ENCODE measurements around the gene BRICD5.
A peak's percentile ranks its signal among the peaks of the same experiment; 100 is the strongest.

BRICD5 gene

DNA sequence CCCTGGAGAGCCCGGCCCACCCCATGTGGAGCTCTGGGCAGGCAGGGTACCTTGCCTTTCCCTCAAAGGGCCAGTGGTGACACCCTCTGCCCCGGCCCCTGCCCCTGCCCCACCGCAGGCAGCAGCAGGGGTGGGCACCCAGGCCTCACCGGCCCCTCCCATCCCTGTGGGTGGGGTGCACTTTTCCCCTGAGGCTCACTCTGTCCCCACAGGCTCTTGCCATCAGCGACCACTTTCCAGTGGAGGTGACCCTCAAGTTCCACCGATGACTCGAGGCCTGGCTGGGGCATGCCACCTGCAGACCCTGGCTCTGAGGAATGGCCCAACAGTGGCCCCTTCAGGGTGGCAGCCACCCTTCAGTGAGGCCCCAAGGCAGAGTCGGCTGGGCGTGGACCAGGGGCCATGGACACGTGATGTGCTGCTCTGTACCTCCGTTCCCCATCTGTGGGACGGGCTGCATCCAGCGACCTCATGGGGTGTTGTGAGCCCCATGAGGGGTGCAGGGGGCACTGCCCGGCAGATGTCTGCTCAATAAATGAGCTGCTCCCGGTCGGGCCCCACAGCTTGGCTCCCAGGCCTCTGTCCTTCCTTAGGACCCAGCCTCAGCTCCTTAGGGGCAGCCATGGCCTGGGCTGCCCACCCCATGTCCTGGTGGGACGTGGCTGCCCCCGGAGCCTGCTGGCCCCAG is 27.6 kb upstream of the BRICD5 start:
- TF ChIP-seq, protein P1, sequence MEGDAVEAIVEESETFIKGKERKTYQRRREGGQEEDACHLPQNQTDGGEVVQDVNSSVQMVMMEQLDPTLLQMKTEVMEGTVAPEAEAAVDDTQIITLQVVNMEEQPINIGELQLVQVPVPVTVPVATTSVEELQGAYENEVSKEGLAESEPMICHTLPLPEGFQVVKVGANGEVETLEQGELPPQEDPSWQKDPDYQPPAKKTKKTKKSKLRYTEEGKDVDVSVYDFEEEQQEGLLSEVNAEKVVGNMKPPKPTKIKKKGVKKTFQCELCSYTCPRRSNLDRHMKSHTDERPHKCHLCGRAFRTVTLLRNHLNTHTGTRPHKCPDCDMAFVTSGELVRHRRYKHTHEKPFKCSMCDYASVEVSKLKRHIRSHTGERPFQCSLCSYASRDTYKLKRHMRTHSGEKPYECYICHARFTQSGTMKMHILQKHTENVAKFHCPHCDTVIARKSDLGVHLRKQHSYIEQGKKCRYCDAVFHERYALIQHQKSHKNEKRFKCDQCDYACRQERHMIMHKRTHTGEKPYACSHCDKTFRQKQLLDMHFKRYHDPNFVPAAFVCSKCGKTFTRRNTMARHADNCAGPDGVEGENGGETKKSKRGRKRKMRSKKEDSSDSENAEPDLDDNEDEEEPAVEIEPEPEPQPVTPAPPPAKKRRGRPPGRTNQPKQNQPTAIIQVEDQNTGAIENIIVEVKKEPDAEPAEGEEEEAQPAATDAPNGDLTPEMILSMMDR (IDR thresholded peaks at IDR 0.05; ENCODE audit: insufficient read depth, low read length, missing control alignments) = no peak
- no peak overlapping the region for H3K4me3 ChIP-seq (ENCODE audit: low read depth, low read length)
- CTCF ChIA-PET = interaction anchor here (1.2 kb wide), 1 partner anchor 12 kb away, joined by 6 read pairs; the partner anchor contains the start of gene ECI1
- no peak for DNase-seq (ENCODE audit: low read depth, low spot score)
- POLR2A ChIA-PET = interaction anchor here (0.7 to 1.1 kb wide), 3 partner anchors 12 to 20 kb away, joined by 3 to 5 read pairs (median 4); partner anchors contain the start of gene ECI1

DNA sequence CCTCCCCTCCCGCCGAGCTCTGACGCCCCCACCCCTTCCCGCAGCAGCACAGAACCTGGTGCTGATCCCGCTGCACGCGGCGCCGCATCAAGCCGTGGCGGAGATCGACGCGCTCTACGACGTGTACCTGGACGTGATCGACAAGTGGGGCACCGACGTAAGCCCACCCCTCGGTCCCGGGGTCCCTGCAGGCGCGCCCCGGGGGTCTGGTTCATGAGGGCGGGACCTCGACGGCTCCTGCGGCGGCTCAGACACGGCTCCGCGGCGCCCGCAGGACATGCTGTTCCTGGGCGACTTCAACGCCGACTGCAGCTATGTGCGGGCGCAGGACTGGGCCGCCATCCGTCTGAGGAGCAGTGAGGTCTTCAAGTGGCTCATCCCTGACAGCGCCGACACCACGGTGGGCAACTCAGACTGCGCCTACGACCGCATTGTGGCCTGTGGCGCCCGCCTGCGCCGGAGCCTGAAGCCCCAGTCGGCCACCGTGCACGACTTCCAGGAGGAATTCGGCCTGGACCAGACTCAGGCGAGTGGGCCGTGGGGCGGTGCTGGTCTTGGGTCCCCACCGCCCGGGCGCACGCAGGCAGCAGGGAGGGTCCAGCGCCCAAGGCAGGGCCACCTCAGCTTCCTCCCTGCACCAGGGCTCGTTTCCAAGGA is 27.0 kb upstream of the BRICD5 start:
- CTCF ChIA-PET = interaction anchor here (1.2 kb wide), 1 partner anchor 13 kb away, joined by 6 read pairs; the partner anchor contains the start of gene ECI1
- no peak overlapping the region for H3K4me3 ChIP-seq (ENCODE audit: low read depth, low read length)
- TF ChIP-seq, protein P1 (IDR thresholded peaks at IDR 0.05; ENCODE audit: insufficient read depth, low read length, missing control alignments) = no peak
- POLR2A ChIA-PET = no interaction called here
- no peak for DNase-seq (ENCODE audit: low read depth, low spot score)

DNA sequence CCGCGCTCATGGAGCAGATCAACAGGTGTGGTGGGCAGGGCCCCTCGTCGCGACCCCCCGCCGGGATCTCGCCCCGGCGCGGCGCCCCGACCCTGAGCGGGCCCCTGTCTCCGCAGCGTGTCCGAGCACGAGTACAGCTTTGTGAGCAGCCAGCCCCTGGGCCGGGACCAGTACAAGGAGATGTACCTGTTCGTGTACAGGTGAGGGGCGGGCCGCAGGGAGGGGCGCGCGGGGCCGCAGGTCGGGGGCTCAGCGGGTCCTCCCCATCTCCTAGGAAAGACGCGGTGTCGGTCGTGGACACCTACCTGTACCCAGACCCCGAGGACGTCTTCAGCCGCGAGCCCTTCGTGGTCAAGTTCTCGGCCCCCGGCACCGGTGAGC is 26.4 kb upstream of the BRICD5 start:
- TF ChIP-seq, protein P1 (IDR thresholded peaks at IDR 0.05; ENCODE audit: insufficient read depth, low read length, missing control alignments) = no peak
- POLR2A ChIA-PET = no interaction called here
- CTCF ChIA-PET = no interaction called here
- no peak for DNase-seq (ENCODE audit: low read depth, low spot score)
- no peak overlapping the region for H3K4me3 ChIP-seq (ENCODE audit: low read depth, low read length)

DNA sequence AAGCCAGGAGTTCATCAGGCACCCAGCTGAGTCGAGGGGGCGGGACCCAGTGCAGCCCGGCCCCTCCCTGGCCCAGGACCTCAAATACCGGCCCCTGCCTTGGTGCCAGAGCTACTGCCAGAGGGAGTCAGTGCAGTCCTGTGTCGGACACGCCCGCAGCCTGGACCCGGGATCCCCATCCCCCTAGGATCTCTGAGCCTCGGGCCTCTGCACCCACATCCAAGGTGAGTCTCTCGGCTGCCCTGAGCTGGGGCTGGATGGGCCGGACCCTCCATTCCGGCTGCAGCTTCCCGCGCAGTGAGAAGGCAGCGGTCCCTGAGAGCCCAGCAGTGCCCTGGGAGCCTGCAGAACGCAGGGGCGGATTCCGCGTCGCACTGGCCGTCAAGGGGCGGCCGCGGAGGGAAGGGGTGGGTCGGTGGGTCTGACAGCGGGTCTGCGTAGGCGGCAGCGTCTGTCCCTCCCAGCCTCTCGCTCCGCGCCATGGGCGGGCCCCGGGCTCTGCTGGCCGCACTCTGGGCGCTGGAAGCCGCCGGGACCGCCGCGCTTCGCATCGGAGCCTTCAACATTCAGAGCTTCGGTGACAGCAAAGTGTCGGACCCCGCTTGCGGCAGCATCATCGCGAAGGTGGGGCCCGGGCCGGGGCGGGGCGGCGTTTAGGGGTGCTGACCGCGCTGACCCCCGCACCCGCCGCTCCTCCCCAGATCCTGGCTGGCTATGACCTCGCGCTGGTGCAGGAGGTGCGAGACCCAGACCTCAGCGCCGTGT is 25.9 kb upstream of the BRICD5 start, which contains the start of gene DNASE1L2:
Gene DNASE1L2, plus strand, starts transcription at position 108 of the 765 bp plus-strand sequence. Its CDS starts 373 bp downstream, at position 481.
- DNase-seq (ENCODE audit: low read depth, low spot score) = no peak
- TF ChIP-seq, protein P1 (IDR thresholded peaks at IDR 0.05; ENCODE audit: insufficient read depth, low read length, missing control alignments) = no peak
- H3K4me3 ChIP-seq (ENCODE audit: low read depth, low read length) = peak within 1 kb of the TSS; percentile 12; the same call in 1 of the 2 replicates
- CTCF ChIA-PET = no interaction called here
- POLR2A ChIA-PET = interaction anchor here (1.1 kb wide), 1 partner anchor 15 kb away, joined by 7 read pairs; the partner anchor contains the start of gene ECI1

DNA sequence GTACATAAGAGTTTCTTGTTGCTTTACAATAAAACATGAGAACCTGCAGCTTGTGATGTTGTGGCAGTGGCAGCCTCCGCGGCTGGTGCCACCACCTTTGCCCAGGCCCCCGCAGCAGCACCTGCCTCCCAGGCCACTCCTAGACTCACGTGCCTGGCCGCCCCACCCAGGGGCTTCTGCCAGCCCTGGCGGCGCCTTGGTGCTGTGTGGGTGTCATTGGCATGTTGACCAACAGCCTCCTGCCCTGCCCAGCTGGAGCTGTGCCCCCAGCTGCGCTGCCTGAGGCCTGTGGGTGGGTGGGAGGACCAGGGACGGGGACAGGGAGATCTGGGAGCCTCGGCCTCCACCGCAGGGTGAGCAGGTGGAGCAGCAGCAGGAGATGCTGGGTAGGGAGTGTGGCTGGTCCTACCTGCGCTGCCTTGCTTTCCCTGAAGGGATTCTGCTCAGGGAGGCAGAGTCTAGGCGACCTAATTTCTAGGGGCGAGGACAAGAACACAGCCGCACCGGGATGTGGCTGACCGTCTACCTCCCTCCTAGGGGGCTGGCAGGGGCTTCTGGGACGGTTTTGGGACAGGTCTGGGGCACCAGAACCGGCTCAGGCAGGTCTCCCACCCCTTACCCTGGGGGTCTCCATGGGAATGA is 25.2 kb upstream of the BRICD5 start:
- CTCF ChIA-PET = no interaction called here
- POLR2A ChIA-PET = interaction anchor here (1.1 kb wide), 1 partner anchor 16 kb away, joined by 7 read pairs; the partner anchor contains the start of gene ECI1
- TF ChIP-seq, protein P1 (IDR thresholded peaks at IDR 0.05; ENCODE audit: insufficient read depth, low read length, missing control alignments) = no peak
- H3K4me3 ChIP-seq (ENCODE audit: low read depth, low read length) = no peak overlapping the region
- DNase-seq (ENCODE audit: low read depth, low spot score) = no peak
